ES-I3 (cell line): ENCODE measurements around the gene CDK5.

Experiments used
- H3K36me3 ChIP-seq: 2 replicates; pipeline ENCODE4 v1.6.1; 2013; ENCODE audit warnings: mild to moderate bottlenecking, low read length, control low read depth, moderate library complexity; ENCODE audit not compliant: insufficient read depth
- H3K4me1 ChIP-seq: 2 replicates; pipeline ENCODE4 v1.6.1; 2013; ENCODE audit warnings: mild to moderate bottlenecking, control low read depth, low read length; ENCODE audit not compliant: insufficient read depth
- H3K9ac ChIP-seq: 2 replicates; pipeline ENCODE4 v1.6.1; 2013; ENCODE audit warnings: low read depth, mild to moderate bottlenecking, low read length, moderate library complexity
- H3K9me3 ChIP-seq: 2 replicates; pipeline ENCODE4 v1.6.1; 2013; ENCODE audit warnings: mild to moderate bottlenecking, low read length, moderate library complexity; ENCODE audit not compliant: control insufficient read depth, insufficient read depth

CDK5 gene

DNA sequence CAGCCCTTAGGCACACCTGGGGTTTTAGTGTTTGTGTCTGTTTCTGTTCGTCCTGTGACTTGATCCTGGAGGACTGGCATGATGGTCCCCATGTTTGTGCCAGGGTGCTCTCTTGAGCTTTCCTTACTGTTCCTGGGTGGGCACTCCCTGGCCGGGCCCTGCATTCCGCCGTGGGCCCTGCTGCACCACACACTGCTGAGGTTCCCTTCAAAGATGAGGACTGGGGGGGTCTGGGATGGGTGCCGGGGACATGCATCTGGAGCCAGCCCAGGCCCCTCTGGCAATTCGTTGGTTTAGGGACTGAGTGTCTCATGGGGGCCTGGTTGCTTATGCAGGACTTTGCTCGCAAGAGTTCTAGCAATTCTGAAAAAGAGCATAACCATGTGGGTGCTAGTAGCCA lies 33.3 kb upstream of the CDK5 start:
- no peaks in the 10 kb centered on the region for H3K9me3 ChIP-seq
- H3K4me1 ChIP-seq = peaks cover 21% of the 10 kb centered on the region; the same call in 1 of the 2 replicates
- no peaks in the 10 kb centered on the region for H3K36me3 ChIP-seq
- H3K9ac ChIP-seq = no peak overlapping the region

GRCh38 chr7:151089893-151090730 lies 32.4 kb upstream of the CDK5 start:
- Histone ChIP-seq H3K9ac (no peak overlapping the region), H3K4me1 (peaks cover 25% of the 10 kb centered on the region), H3K36me3 (no peaks in the 10 kb centered on the region)

GRCh38 chr7:151088856-151089699 lies 31.4 kb upstream of the CDK5 start:
- Histone ChIP-seq H3K4me1 (peaks cover 26% of the 10 kb centered on the region), H3K9ac (peak overlapping the region; percentile 31; the same call in 1 of the 2 replicates)

More at GRCh38 chr7:151089893-151090730, 32.4 kb upstream of the CDK5 start:
- H3K9me3 ChIP-seq = no peaks in the 10 kb centered on the region

GRCh38 chr7:151088019-151088855 lies 30.5 kb upstream of the CDK5 start:
- H3K9ac ChIP-seq = peak overlapping the region; percentile 66
- no peaks in the 10 kb centered on the region for H3K36me3 ChIP-seq
- peaks cover 26% of the 10 kb centered on the region for H3K4me1 ChIP-seq
- no peaks in the 10 kb centered on the region for H3K9me3 ChIP-seq

More at GRCh38 chr7:151088856-151089699, 31.4 kb upstream of the CDK5 start:
- H3K9me3 ChIP-seq = no peaks in the 10 kb centered on the region
- no peaks in the 10 kb centered on the region for H3K36me3 ChIP-seq

- Histone ChIP-seq H3K36me3 (no peaks in the 10 kb centered on the region), H3K4me1 (peaks cover 26% of the 10 kb centered on the region), H3K9ac (peak overlapping the region; percentile 66), H3K9me3 (no peaks in the 10 kb centered on the region)
Measured at GRCh38 chr7:151087245-151088018, 29.7 kb upstream of the CDK5 start.

DNA sequence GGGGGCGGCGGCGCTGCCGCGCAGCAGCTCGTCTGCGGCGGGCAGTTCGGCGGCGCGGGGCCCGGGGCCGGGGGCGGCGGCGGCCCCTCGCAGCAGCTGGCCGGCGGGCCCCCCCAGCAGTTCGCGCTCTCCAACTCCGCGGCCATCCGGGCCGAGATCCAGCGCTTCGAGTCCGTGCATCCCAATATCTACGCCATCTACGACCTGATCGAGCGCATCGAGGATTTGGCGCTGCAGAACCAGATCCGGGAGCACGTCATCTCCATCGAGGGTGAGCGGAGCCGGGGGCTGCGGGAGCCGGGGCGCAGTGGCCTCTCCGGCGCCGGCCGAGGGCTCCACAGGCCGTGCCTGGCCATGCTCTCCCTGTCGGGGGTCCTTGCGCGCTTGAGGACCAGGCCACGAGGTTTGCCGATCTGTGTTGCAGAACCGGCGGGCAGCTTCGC lies 29.1 kb upstream of the CDK5 start:
- Histone ChIP-seq H3K4me1 (peaks cover 26% of the 10 kb centered on the region), H3K9ac (peak overlapping the region; percentile 66), H3K36me3 (no peaks in the 10 kb centered on the region), H3K9me3 (no peaks in the 10 kb centered on the region)

DNA sequence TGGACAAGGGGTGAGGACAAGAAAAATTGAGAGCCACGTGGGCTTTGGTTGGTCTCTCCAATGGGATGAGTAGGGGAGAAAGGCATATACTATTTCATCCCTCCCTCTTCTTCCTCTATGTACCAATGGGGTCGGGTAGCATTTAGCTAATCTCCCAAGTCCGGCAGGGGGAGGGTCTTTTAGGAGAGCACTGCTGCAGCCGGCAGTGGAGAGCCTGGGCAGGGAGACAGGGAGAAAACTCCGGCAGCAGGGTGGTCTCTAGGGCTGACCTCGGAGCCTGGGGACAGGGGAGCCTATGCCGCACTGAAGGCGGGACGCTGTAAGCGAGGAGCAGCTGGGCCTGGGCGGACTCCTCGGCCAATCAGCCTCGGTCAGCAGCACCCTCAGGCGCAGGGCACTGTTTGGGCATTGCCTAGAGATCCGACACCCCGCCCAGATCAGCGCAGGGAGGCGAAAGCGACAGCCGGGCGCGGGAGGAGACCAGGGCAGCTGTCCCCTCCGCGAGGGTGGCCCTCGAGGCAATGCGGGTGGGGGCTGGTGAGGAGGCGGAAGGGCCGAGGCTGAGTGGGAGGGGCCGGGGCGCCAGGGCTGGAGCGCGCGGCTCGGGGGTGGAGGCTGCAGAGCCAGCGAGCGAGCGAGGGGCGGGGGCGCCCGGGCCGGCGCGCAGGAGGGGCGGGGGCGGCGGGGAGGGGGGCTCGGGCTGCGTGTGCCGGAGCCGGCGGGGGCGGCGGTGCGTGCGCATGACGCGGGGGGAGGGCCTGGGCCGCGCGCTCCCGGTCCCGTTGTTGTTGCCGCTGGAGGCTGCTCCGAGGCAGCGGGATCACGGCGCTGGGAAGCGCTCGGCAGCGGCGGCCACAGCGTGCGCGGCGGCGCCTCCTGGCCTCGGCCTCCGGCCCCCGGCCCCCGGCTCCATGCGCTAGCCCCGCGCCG lies 28.3 kb upstream of the CDK5 start, which contains the start of gene AGAP3:
AGAP3 (plus strand) TSS at position 785 of the 930 bp plus-strand sequence. CDS start 267 bp downstream, outside the sequence.
- H3K4me1 ChIP-seq = peaks cover 25% of the 10 kb centered on the region
- H3K36me3 ChIP-seq = no peaks in the 10 kb centered on the region
- H3K9me3 ChIP-seq = no peaks in the 10 kb centered on the region
- peak within 1 kb of the TSS; percentile 66 for H3K9ac ChIP-seq

DNA sequence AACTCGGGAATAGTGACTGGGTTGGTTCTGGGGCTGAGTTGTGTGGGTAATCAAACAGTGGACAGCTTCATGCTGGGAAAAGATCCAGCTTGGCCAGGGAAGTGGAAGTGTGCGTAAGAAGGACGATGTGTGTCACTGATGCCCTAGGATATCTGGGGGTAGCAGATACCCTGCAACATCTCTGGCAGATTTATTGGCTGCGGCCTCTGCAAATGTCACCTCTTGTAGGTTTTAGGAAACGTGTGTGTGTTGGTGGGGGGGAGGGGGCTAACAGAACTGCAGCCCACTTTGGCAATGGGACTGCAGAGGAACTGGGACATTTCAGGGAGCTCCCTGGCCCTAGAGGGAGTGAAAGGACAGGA lies 27.6 kb upstream of the CDK5 start:
- Histone ChIP-seq H3K36me3 (no peaks in the 10 kb centered on the region), H3K9me3 (no peaks in the 10 kb centered on the region), H3K9ac (no peak overlapping the region), H3K4me1 (peaks cover 25% of the 10 kb centered on the region)

DNA sequence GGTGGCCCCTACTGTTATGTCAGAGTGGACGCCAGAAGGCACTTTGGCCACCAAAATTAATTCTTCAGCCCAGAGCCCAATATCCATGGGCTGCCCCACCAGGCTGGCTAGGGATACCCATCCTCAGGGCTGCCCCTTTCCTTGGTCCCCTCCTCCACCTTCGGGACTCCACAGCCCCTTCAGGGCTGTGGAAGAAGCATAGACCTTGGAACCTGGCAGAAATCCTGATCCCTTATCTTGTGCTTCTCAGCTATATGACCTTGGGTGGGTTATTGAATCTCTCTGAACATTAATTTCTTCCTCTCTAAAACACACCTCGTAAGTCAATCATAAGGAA lies 26.1 kb upstream of the CDK5 start:
- peak overlapping the region; percentile 62; the same call in 1 of the 2 replicates for H3K9ac ChIP-seq
- H3K36me3 ChIP-seq = no peaks in the 10 kb centered on the region
- no peaks in the 10 kb centered on the region for H3K9me3 ChIP-seq
- peaks cover 22% of the 10 kb centered on the region for H3K4me1 ChIP-seq

- Histone ChIP-seq H3K9ac (peak within 1 kb of the TSS; percentile 62), H3K9me3 (no peaks in the 10 kb centered on the region), H3K36me3 (no peaks in the 10 kb centered on the region), H3K4me1 (peaks cover 22% of the 10 kb centered on the region)
Measured at GRCh38 chr7:151083071-151083823, 25.6 kb upstream of the CDK5 start, which contains the start of gene TMUB1. TMUB1 (minus strand) TSS chr7:151083493; CDS start chr7:151082563, 930 bp downstream.

DNA sequence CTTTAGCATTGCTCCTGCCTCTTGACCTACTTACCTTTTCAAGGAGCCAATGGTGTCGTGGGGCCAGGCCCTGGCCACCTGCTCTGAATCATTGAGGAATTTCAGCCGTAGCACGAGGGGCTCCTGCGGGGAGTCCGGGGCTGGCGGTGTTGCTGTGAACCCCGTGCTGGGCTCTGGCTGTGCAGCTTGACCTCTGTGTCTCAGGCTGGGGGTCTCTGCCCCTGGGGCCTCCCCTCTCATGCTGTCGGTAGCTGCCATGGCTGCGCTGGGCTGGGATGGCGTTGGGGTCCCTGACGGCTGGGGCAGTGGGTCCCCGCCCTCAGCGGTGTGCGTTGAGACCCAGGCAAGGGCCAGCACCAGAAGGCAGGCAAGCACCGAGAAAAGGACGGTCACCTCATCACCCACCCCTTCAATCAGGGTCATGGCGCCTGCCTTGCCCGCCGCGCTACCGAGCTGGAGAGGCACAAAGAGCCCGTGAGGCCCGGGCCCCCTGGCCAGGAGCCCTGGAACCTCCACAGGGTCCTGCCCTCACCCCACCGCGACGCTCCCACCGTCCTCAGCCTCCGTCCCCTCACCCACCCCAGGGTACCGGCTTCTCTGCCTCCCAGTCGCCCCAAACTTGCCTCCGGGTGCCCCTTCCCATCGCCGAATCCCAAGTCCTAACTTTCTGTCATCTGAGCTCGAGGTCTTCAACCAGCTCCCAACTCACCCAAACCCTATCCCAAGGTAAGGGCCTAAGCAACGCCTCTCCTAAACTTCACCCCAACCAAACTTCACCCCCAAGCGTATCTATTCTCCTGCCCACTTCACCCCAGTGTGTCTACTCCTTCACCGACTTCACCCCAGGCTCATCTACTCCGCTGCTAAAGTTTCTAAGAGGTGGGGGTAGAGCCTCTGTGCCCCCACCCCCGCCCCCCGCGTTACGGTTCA lies 24.7 kb upstream of the CDK5 start:
- H3K36me3 ChIP-seq = no peaks in the 10 kb centered on the region
- peaks cover 22% of the 10 kb centered on the region for H3K4me1 ChIP-seq
- peak overlapping the region; percentile 62; the same call in 1 of the 2 replicates for H3K9ac ChIP-seq
- no peaks in the 10 kb centered on the region for H3K9me3 ChIP-seq
